ENCODE data around the gene CCDC102A.
A peak's percentile ranks its signal among the peaks of the same experiment; 100 is the strongest.

Gene CCDC102A

DNA sequence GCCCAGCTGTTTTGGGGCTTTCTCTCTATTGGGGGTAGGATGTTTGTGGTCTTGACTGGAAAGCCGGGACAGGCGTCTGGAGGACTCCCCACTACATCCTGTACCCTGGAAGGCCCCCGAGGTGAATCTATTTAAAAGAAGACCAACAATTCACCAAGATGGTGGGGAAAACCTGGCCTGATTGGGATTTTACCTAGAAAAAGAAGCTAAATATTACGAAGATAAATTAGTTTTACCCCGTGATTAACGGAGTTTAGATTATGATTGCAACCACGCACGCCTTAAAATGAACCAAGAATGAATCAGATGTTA lies 779 bp upstream of the CCDC102A start:
- DNase-seq (ENCODE audit: low read depth) = no peak
- no peak for TF ChIP-seq CTCF (conservative IDR thresholded peaks at IDR 0.05; ENCODE audit: low read length)
- peak overlapping the region; percentile 66 for H3K4me3 ChIP-seq (ENCODE audit: low read length)

DNA sequence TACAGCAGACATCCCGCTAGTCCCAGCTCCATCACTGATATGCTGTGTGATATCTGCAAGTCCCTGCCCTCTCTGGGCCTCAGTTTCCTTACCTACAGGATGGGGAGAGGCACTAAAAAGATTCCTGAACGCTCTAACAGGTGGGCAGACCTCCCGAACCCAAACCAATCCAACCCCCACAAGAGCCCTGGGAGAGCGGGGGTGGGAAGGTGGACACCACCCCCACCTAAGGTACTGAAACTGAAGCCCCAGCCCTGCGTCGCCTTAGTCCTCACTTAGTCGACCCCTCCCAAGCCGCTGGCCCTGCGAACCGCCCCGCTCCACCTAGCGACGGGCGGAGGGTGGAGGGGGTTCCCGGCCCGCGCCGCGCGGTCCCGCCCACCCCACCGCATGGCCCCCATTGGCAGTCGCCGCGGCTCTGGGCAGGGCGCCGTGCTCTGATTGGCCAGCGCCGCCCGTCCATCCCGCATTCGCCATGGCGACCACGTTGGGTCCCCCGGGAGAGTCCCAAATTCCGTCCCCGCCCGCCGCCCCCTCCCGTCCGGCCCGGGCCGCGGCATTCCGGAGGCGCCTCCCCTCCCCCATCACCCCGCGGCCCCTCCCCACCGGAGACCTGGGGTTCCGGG lies 578 bp downstream of the CCDC102A start:
- peak; percentile 22 for TF ChIP-seq CTCF (conservative IDR thresholded peaks at IDR 0.05; ENCODE audit: low read length)
- peak; percentile 91 for DNase-seq (ENCODE audit: low read depth)
- peak overlapping the region; percentile 96 for H3K4me3 ChIP-seq (ENCODE audit: low read length)

GRCh38 chr16:57534881-57535658 lies 1.3 kb downstream of the CCDC102A start:
- H3K4me3 ChIP-seq (ENCODE audit: low read length) = peak overlapping the region; percentile 96
- no peak for DNase-seq (ENCODE audit: low read depth)
- TF ChIP-seq CTCF (conservative IDR thresholded peaks at IDR 0.05; ENCODE audit: low read length) = no peak

DNA sequence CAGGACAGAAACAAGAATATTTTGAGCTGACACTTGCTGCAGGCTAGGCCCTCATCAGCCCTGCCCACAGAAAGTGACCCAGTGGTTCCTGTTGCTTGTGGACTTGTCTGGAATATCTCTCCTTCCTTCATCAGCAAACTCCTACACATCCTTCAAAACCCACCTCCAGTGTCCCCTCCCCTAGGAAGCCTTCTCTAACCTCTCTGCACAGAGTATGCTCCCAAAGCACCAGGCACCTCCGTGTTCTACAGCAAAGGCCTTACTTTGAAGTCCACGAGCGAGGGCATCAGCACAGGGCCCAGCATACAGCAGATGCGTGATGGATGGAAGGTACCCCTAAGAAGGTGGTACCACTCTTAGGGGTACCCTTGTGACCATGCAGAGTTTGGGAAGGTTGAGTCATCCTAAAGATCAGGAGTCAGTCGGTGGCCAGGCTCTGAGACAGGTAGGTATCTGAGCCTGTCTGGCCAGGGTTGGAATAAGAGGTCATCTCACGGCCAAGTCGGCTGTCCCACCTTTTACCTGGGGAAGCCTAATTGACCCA lies 2.0 kb downstream of the CCDC102A start:
- no peak overlapping the region for H3K4me3 ChIP-seq (ENCODE audit: low read length)
- DNase-seq (ENCODE audit: low read depth) = no peak
- TF ChIP-seq CTCF (conservative IDR thresholded peaks at IDR 0.05; ENCODE audit: low read length) = no peak

DNA sequence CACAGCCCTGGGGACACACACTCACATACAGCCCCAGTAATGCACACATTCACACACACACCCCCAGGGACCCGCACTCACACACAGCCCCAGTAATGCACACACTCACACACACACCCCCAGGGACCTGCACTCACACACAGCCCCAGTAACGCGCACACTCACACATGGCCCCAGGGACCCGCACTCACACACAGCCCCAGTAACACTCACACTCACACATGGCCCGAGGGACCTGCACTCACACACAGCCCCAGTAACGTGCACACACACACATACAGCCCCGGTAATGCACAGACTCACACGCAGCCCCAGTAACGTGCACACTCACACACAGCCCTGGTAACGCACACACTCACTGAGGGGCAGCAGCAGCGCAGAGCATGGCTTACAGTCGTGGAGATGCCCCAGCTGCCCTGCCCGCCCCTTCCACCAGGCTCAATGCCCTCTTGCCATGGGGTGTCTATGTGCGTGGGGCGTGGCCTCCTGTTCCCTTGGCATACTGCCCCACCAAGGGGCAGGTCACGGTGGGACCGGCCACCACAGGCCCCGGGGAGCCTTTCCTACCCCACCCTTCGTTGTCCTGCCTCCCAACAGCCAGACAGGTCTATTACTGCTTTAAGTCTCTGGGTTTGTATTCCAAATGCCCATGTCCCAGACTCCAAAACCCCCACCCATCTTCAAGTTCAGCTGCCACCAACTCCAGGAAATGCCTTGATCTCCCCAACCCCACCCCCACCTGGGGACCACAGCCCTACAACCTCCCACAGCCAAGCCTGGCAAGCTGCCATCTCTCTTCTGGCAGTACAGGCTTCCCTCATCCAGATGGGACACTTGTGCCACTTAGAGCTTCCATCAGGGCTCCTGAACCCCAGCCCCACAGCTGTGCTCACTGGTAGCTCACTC lies 2.7 kb downstream of the CCDC102A start:
- DNase-seq (ENCODE audit: low read depth) = no peak
- no peak for TF ChIP-seq CTCF (conservative IDR thresholded peaks at IDR 0.05; ENCODE audit: low read length)
- peak overlapping the region; percentile 26 for H3K4me3 ChIP-seq (ENCODE audit: low read length)

DNA sequence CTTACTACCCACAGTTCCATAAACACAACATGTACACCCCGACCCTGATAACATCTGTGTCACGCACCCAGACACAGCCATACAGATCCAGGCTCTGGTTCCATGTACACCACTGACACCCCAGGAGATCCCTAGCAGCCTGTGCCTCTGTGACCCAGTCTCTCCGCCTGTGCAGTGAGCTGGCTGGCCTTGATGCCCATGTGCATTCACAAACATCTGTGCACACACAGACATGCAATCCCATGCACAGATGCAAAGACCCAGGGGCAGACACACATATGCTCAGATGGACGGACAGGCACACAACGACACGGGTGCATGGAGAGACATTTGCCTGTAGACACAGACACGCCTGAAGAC lies 4.1 kb downstream of the CCDC102A start:
- DNase-seq (ENCODE audit: low read depth) = no peak
- H3K4me3 ChIP-seq (ENCODE audit: low read length) = no peak overlapping the region
- no peak for TF ChIP-seq CTCF (conservative IDR thresholded peaks at IDR 0.05; ENCODE audit: low read length)
